ENCODE results near the gene SS18L1. TPM values are rescaled to one million over a fixed set of nuclear protein-coding genes. Genes with fewer than 3 reads are reported as not detected.

The SS18L1 gene
- total RNA-seq, 2 experiments from 2014 or later, result 18.0 to 19.5 TPM

- ChIA-PET CTCF (no interaction called here), POLR2A (interaction anchor here (0.5 kb wide), 1 partner anchor 378 kb away, joined by 4 read pairs; no protein-coding TSS in a partner anchor)
These were observed 73.3 kb downstream of the SS18L1 start for GRCh38 chr20:62216636-62217566.

- CTCF ChIA-PET, result no interaction called here
- POLR2A ChIA-PET, result no interaction called here
These were observed 74.6 kb downstream of the SS18L1 start for GRCh38 chr20:62217913-62218773.

DNA sequence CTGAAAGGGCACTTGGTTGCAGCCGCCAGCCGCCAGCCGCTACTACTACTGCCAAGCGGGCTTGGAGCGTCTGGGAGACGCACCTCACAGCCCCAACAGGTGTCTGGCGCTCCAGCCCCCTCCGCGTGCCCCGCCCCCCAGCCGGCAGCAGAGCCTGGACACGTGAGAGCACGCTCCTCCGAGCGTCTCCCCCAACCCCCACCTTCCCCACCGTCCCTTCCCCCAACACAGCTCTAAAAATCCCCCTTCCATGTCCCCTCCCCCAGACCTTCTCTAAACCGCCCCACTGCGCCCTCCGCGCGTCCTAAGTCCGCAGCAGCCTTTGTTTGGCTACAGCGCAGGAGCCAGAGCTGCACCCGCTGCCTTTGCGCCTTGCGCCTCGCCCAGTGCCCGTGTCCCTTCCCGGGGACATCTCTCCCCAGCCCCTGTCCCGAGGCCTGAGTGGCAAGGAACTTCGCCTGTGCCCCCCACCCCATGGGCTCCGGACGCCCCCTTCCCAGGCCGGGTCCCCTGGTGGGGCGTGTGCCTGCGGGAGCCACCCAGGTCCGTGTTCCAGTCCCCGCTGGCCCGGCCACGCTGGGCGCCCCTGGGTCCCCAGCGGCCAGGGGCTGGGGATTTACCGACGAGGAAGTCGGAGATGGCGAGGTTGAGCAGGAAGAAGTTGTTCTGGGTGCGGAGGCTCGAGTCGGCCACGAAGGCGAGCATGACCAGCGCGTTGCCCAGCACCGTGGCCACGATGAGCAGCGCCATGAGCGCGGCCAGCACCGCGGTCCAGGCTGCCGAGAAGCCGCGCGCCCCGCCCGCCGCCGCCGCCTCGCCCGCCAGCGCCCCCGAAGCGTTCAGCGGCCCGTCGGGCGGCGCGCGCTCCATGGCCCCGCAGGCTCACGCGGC is 75.8 kb downstream of the SS18L1 start:
- POLR2A ChIA-PET, result no interaction called here
- CTCF ChIA-PET, result no interaction called here

DNA sequence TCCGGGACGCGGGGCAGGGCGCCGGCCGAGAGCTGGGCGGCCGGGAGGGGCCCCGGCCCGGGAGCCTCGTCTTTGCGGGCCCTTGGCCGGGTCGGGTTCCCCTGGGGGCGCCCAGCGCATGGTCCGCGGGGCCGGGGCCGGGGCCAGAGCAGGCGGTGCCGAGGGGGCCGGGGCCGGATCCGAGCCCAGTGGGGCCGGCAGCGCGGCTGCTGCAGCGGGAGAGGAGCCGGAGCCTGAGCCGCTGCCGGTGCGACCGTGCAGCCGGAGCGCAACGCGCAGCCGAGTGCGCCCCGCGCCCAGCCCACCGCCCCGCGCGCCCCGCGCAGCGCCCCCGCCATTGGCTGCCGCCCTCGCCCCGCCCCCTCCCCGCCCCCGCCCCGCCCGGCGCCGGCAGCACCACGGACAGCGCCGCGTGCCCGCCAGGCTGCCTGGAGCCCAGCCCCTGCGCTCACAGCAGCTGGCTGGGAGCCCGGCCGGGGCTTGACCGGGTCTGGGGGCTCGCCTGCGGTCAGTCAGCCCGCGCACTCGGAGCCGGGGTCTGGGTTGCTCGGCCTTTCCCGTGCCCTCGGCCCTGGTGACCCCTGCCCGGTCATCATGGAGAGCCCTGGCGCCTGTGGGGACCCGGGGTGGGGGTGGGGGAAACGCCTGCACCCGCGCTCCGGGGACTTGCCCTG is 76.6 kb downstream of the SS18L1 start, which contains the start of gene HRH3:
Gene HRH3 (minus strand): TSS at position 287 of the 674 bp plus-strand sequence. CDS start 308 bp downstream, outside the sequence.
- ChIA-PET POLR2A (interaction anchor here (0.5 kb wide), 1 partner anchor 23 kb away, joined by 3 read pairs; no protein-coding TSS in a partner anchor), CTCF (no interaction called here)

DNA sequence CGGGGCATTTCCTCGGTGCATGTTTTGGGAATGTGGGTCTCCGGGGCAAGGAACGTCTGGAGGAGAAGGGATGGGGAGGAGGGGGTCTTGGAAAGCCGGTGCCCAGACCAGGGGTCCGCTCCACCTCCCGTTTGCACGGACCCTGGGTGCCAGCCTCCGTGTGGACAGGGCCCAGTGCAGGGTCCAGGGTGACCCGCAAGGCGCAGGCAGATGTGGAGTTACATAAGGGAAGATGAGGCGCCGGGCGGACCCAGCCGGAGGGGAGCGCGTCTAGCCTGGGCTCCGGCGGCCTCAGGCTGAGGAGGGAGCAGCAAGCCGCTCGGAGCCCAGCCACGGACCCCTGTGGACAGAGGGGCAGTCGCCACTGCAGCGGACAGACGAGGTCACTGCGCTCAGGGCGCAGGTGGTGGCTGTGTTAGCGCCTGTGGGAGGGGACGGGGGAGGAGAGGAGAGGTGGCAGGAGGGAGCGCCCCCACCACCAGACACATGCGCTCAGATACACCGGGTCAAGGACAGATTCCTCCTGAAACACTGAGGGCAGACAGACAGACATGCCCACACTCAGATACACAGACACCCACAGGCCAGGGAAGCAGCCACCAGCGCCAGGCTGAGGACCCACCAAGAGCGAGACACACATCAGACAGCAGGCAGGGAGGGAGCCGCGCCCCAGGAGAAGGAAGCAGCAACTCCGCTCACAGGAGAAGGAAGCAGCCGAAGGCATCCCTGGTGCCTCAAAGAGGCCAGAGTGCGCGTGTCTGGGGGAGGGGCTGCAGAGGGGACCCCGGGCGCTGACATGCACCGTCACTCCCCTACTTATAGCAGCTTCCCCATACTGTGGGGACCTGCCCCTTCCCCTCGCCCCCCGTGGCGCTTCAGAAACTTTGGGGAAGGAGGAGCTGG is 77.3 kb downstream of the SS18L1 start:
- POLR2A ChIA-PET, result no interaction called here
- CTCF ChIA-PET, result no interaction called here

DNA sequence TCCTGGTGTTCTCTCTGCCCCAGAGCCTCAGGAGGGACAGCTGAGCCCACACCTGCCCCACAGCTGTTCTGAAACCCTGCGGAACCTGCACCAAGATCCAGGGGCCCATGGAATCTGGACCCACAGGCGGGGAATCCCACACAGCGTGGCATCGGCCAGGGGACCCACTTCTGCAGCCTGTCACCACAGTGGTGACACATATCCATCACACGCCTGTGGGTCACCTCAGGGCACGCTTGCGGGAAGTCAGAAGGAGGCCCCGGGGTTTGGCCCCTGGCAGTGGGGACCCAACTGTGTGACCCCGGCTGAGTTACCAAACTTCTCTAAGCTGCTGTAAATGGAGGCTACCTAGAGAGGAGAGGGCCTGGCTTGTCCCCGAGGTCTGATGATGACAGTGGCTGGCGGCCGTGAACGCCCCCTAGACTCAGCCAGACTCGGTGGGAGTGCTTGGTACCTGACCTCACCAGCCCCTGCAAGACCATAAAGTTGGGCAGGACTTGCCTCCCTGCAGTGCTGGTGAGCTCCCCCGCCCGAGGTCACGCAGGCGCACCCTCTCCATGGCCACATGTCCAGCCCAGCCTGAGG is 78.8 kb downstream of the SS18L1 start:
- CTCF ChIA-PET, result no interaction called here
- POLR2A ChIA-PET, result no interaction called here

- CTCF ChIA-PET, result no interaction called here
- POLR2A ChIA-PET, result no interaction called here
These were observed 79.4 kb downstream of the SS18L1 start for GRCh38 chr20:62222972-62223371.

- POLR2A ChIA-PET, result no interaction called here
- CTCF ChIA-PET, result no interaction called here
These were observed 80.0 kb downstream of the SS18L1 start for GRCh38 chr20:62223571-62223970.

DNA sequence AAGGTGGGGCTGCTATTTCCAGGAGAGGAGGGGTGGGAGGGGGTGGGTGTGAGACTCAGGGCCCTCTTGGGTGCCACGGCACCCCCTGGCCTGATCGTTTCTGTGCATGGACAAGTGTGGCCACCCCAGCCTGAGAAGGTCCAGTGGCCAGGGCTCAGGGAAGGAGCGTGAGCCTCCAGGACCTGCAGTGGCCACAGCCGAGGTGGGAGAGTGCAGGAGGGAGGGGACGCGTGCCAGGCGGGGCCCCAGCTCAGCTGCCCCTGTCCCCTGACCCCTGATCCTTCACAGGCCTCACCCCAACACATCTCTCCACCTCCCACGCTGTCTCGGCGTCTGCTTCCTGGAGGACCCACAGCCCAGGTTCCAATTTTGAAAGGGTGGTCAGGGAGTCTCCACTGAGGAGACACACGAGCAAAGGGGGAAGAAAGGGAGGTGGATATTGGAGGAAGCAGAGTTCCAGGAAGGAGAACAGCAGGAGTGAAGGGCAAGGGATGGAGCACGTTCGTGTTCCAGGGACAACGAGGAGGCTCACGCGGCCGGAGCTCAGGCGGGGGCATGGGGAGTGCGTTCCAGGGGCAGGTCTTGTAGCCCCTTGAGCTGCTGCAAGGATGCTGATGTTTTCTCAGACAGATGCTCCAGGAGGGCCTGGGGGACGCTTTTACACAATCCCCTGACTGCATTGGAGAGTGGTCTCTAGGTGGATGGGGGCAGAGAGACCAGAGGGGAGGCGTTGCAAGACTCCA is 80.7 kb downstream of the SS18L1 start:
- CTCF ChIA-PET, result no interaction called here

GRCh38 chr20:62225026-62225425 is 81.5 kb downstream of the SS18L1 start:
- ChIA-PET POLR2A (no interaction called here), CTCF (no interaction called here)

More for the DNA sequence above, 80.7 kb downstream of the SS18L1 start:
- POLR2A ChIA-PET, result no interaction called here

DNA sequence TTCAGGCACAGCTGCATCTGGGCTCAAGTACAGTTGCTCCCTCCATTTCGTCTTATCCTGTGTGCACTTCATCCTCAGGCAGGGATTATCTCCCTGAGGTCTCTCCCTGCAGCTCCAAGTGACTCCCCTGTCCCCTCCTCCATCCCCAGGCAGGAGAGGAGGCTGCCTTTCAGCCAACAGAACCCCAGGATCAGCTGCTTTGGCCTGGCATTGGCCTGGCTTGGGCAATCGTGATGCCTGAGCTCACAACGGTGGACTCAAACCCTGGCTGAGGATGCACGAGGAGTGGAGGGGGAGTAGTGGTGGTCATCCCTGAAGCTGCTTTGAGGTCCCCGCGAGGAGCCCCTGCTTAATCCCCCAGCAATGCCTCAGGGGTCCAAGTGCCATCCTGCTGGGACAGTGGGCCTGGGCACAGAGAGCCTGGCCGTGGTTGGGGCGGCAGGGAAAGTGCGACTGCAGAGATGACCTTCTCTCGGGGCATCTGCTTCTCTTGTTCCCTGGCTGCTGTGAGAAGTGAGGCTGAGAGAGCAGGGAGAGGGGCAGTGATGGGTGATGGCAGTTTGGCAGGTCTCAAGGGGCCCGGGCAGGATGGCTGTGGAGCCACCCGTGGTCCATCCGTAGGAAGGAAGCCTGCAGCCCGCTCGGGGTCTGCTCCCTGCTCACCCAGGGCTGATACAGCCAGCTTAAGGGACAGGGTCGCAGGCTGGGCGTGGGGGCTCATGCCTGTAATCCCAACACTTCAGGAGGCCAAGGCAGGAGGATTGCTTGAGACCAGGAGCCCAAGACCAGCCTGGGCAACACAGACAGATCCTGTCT is 82.5 kb downstream of the SS18L1 start:
- POLR2A ChIA-PET, result no interaction called here
- CTCF ChIA-PET, result no interaction called here

DNA sequence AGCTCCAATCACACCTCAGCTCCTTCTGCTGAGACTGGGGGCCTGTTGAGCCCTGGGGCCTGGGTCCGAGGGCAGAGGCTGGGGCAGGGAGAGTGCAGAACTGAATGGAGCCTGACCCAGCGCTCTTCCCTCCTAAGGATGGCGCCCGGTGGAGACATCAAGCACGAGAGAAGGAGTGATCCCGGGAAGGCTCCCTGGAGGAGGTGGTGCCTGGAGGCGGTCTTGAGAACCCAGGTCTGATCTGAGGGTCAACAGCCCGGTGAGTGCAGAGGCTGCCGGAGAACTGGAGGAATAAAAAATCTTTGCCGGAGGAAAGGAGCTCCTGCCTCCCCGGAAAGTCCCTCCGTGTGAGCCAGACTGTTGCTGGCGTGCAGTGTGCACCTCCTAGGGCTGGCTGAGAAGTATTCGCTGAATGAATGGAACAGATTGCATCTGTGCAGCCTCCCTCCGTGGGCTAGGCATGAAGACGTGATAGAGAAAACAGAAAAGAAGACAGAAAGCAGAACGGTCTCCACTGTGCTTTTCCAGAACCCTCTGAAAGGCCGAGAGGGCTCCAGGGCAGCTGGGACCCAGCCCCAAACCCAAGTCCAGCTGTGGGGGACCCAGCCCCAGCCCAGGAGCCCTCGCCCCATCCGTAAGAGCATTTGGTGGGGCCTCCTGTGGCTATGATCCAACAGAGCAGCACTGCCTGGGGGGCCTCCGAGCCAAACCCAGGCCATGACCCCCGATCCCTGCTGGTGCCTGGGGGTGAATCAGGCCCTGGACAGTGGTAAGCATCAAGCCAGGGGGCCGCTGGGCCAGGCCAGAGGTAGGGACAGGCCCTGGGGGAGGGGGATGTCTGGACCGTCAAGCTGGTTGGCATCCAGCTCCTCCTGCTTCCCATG is 83.4 kb downstream of the SS18L1 start:
- ChIA-PET CTCF (no interaction called here), POLR2A (no interaction called here)

DNA sequence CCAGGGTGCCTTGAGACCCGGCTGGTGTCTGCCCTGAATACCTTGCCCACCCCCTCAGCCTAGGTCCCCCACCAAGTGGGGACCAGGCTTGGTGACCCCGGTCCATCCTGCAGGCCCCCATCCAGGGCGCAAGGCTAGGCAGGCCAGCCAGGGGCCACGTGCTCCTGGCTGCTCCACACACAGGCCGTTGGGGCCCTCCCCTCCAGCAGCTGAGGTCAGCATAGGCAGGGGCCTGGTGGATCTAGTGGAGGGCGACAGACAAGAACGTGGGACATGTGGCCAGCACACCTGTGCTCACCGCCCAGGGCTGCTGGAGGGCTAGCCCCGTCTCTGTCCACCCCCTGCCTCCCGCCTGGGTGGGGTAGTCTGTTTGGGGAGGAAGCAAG is 84.0 kb downstream of the SS18L1 start:
- ChIA-PET POLR2A (no interaction called here), CTCF (no interaction called here)

GRCh38 chr20:62227977-62228958 is 84.7 kb downstream of the SS18L1 start:
- CTCF ChIA-PET, result no interaction called here
- POLR2A ChIA-PET, result no interaction called here

All from activated CD8-positive, alpha-beta memory T cell treated with anti-CD3 and anti-CD28 coated beads for 36 hours (primary cell).